ENCODE data around the gene KCTD18.

Gene KCTD18

GRCh38 chr2:200445284-200445683 is 64.6 kb downstream of the KCTD18 start:
- no peak overlapping the region for H3K27ac ChIP-seq
- DNase-seq (ENCODE audit: low spot score), result no peak
- no peak overlapping the region for H3K4me3 ChIP-seq
- no peak for TF ChIP-seq CTCF (IDR thresholded peaks at IDR 0.05)

GRCh38 chr2:200444530-200444929 is 65.3 kb downstream of the KCTD18 start:
- no peak overlapping the region for H3K27ac ChIP-seq
- DNase-seq (ENCODE audit: low spot score), result no peak
- H3K4me3 ChIP-seq, result no peak overlapping the region
- TF ChIP-seq CTCF (IDR thresholded peaks at IDR 0.05), result no peak

GRCh38 chr2:200443916-200444315 is 66.0 kb downstream of the KCTD18 start:
- DNase-seq (ENCODE audit: low spot score), result no peak
- Histone ChIP-seq H3K27ac (no peak overlapping the region), H3K4me3 (no peak overlapping the region)
- TF ChIP-seq CTCF (IDR thresholded peaks at IDR 0.05), result no peak

GRCh38 chr2:200443376-200443775 is 66.5 kb downstream of the KCTD18 start:
- DNase-seq (ENCODE audit: low spot score), result no peak
- no peak for TF ChIP-seq CTCF (IDR thresholded peaks at IDR 0.05)
- Histone ChIP-seq H3K4me3 (no peak overlapping the region), H3K27ac (no peak overlapping the region)

- DNase-seq (ENCODE audit: low spot score), result no peak
- Histone ChIP-seq H3K27ac (no peak overlapping the region), H3K4me3 (no peak overlapping the region)
- no peak for TF ChIP-seq CTCF (IDR thresholded peaks at IDR 0.05)
These were observed 67.4 kb downstream of the KCTD18 start for GRCh38 chr2:200442471-200442870.

GRCh38 chr2:200439981-200440380 is 69.9 kb downstream of the KCTD18 start:
- no peak for DNase-seq (ENCODE audit: low spot score)
- H3K27ac ChIP-seq, result no peak overlapping the region
- no peak for TF ChIP-seq CTCF (IDR thresholded peaks at IDR 0.05)

More at GRCh38 chr2:200439981-200440380, 69.9 kb downstream of the KCTD18 start:
- no peak overlapping the region for H3K4me3 ChIP-seq

Measured in coronary artery (tissue), 2 donors.